HG03108 (cell line): Measurements from ENCODE around the gene CBLB.

ENCODE experiments used
- ATAC-seq: cut with Tn5 transposase; IDR thresholded peaks from one replicate; pipeline ENCODE4 v1.9.1; 2021; ENCODE audit warnings: moderate library complexity; ENCODE audit not compliant: unreplicated experiment

Gene CBLB

GRCh38 chr3:105791131-105791530, 77.7 kb downstream of the CBLB start:
- ATAC-seq: no peak

GRCh38 chr3:105790534-105790933, 78.3 kb downstream of the CBLB start:
- no peak for ATAC-seq

- no peak for ATAC-seq
These were observed 80.2 kb downstream of the CBLB start for GRCh38 chr3:105788593-105788992.

- no peak for ATAC-seq
These were observed 81.4 kb downstream of the CBLB start for GRCh38 chr3:105787453-105787852.

GRCh38 chr3:105786990-105787389, 81.8 kb downstream of the CBLB start:
- ATAC-seq: no peak

- no peak for ATAC-seq
These were observed 82.6 kb downstream of the CBLB start for GRCh38 chr3:105786241-105786640.

- ATAC-seq: no peak
These were observed 83.0 kb downstream of the CBLB start for GRCh38 chr3:105785803-105786202.

- no peak for ATAC-seq
These were observed 85.2 kb downstream of the CBLB start for GRCh38 chr3:105783631-105784030.

GRCh38 chr3:105781871-105782270, 86.9 kb downstream of the CBLB start:
- no peak for ATAC-seq

GRCh38 chr3:105780107-105780506, 88.7 kb downstream of the CBLB start:
- ATAC-seq: no peak

GRCh38 chr3:105775368-105775767, 93.4 kb downstream of the CBLB start:
- no peak for ATAC-seq

- no peak for ATAC-seq
These were observed 94.2 kb downstream of the CBLB start for GRCh38 chr3:105774444-105775180.

- ATAC-seq: no peak
These were observed 95.5 kb downstream of the CBLB start for GRCh38 chr3:105773291-105773690.

GRCh38 chr3:105772635-105773034, 96.2 kb downstream of the CBLB start:
- no peak for ATAC-seq

GRCh38 chr3:105771392-105771791, 97.4 kb downstream of the CBLB start:
- ATAC-seq: no peak

GRCh38 chr3:105770410-105770809, 98.4 kb downstream of the CBLB start:
- ATAC-seq: no peak

GRCh38 chr3:105767776-105768175, 101.0 kb downstream of the CBLB start:
- no peak for ATAC-seq

GRCh38 chr3:105767216-105767615, 101.6 kb downstream of the CBLB start:
- ATAC-seq: no peak

GRCh38 chr3:105765308-105765639, 103.5 kb downstream of the CBLB start:
- no peak for ATAC-seq

GRCh38 chr3:105764378-105765307, 104.2 kb downstream of the CBLB start:
- no peak for ATAC-seq

GRCh38 chr3:105763659-105764036, 105.2 kb downstream of the CBLB start:
- ATAC-seq: no peak
